Effector memory CD4-positive, alpha-beta T cell (primary cell): ENCODE results near the gene NDUFA7.

Experiments
- DNase-seq, 3 donors: peaks; one replicate each; pipeline ENCODE4 v3.0.0-alpha.2; 2020
- H3K27ac ChIP-seq: 2 replicates; pipeline ENCODE4 v1.7.0; 2013; ENCODE audit warnings: mild to moderate bottlenecking, low read length, moderate library complexity; ENCODE audit not compliant: insufficient read depth, poor library complexity, severe bottlenecking
- H3K27me3 ChIP-seq: replicated peaks from 2 replicates; pipeline ENCODE4 v1.7.0; 2013; ENCODE audit warnings: mild to moderate bottlenecking, low read length; ENCODE audit not compliant: insufficient read depth, control insufficient read depth, poor library complexity, severe bottlenecking
- H3K36me3 ChIP-seq: 2 replicates; pipeline ENCODE4 v1.7.0; 2013; ENCODE audit warnings: mild to moderate bottlenecking, low read length, moderate library complexity; ENCODE audit not compliant: control insufficient read depth, insufficient read depth
- H3K4me1 ChIP-seq: 2 replicates; pipeline ENCODE4 v1.7.0; 2013; ENCODE audit warnings: low read length, mild to moderate bottlenecking; ENCODE audit not compliant: control insufficient read depth, insufficient read depth, poor library complexity, severe bottlenecking
- H3K4me3 ChIP-seq: 2 replicates; pipeline ENCODE4 v1.7.0; 2013; ENCODE audit warnings: low read length, low read depth, mild to moderate bottlenecking; ENCODE audit not compliant: insufficient read depth, poor library complexity, severe bottlenecking
- H3K9me3 ChIP-seq: 2 replicates; pipeline ENCODE4 v1.7.0; 2013; ENCODE audit warnings: mild to moderate bottlenecking, low read length, moderate library complexity; ENCODE audit not compliant: control insufficient read depth

Gene NDUFA7

DNA sequence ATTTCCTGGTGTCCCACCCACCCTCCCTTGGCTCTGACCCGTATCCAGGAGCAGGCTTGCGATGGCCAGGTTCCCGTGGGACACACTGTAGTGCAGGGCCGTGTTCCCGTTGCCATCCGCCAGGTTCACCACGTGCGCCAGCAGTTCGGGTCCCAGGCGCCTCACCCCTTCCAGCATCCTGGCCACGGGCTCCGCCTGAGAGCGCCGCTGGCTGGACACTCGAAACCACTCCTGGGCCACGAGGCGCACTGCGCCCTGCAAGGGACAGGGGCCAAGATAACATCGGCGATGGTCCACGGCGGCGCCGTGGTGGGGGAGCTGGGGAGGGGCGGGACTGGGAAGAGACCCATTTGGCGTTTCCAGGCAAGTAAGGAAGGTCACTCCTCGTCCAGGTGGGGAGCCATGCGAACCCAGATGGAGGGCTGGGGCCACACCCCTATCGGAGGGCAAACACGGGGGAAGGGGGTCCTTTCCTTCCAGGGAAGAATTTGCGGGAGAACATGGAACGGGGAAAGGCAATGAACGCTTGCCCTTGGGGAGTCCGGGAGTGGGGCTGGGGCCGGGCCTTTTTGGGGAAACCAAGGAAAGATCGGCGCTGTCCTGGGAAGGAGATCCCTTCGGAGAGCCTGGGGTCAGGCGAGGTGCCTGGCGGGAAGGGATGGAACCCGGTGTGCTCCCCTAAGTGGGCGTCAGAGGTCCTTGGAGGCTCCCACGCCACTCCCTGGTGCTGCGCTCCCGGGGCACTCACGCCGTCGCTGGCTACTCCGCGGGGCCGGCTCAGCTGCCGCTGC is 12.0 kb upstream of the NDUFA7 start:
- no peak overlapping the region for H3K27ac ChIP-seq
- H3K4me3 ChIP-seq, result no peak overlapping the region
- H3K4me1 ChIP-seq, result no peaks in the 10 kb centered on the region
- no peak for DNase-seq
- no peaks in the 10 kb centered on the region for H3K9me3 ChIP-seq
- no peaks in the 10 kb centered on the region for H3K36me3 ChIP-seq
- H3K27me3 ChIP-seq, result peaks cover 11% of the 10 kb centered on the region

DNA sequence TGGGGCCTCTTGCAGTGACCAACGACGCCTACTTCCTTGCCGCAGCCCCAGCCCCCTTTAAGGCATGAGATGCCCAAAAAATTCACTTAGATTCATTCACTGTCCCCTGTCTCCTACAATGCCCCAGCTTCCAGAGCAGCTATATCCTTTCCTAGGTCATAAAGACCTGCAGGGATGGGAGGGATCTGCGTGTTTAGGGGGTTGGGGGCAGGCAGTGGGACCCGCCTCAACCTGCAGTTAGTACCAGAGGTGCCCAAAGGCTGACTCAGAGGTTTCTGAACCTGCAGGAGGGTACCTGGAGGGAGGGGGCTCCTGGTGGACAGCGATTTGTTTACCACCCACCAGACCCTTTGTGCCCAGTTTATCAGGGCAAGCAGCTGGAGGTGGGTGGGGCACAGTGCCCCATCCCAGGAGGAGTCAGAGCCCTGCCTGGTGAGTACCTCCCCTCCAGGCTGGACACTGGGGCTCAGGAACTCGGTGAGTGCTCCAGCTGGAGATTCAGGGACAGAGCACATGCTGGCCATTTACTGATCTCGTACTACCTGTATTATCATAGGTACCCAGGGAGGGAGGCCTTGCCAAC is 10.2 kb upstream of the NDUFA7 start:
- Histone ChIP-seq H3K9me3 (no peaks in the 10 kb centered on the region), H3K4me1 (no peaks in the 10 kb centered on the region), H3K36me3 (no peaks in the 10 kb centered on the region), H3K27me3 (peaks cover 11% of the 10 kb centered on the region), H3K4me3 (no peak overlapping the region), H3K27ac (no peak overlapping the region)
- DNase-seq, result no peak

DNA sequence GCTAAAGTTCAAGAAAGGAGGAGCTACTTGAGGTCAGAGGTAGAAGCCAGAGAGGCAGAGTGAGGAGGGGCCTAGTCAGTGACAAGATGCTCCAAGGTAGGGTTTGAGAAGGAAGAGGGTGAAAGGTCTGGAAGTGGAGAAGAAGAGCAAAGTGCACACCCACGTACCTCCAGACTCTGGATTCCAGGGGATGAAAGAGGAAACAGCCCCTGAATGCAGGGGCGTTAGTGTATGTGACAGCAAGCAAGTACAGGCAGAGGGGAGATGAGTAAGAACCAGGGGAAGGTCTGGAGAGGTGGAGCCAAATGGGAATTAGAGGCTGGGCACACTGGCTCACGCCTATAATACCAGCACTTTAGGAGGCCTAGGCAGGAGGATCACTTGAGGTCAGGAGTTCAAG is 8.8 kb upstream of the NDUFA7 start:
- H3K36me3 ChIP-seq, result no peaks in the 10 kb centered on the region
- no peak for DNase-seq
- H3K4me3 ChIP-seq, result no peak overlapping the region
- H3K4me1 ChIP-seq, result no peaks in the 10 kb centered on the region
- no peak overlapping the region for H3K27ac ChIP-seq
- peaks cover 4% of the 10 kb centered on the region for H3K27me3 ChIP-seq
- no peaks in the 10 kb centered on the region for H3K9me3 ChIP-seq

DNA sequence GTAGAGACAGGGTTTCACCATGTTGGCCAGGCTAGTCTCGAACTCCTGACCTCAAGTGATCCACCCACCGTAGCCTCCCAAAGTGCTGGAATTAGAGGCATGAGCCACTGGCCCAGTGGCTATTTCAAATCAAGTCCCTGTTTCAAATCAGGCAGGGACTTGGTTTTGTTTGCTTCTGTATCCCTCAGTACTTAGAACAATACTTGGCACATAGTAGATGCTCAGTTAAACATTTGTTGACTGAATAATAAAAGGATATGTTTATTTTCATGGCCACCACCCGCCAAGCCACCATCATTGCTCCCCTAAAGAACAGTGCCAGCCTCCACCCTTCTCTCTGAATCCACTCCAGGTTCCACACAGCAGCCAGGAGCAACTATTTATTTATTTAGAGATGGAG is 4.3 kb upstream of the NDUFA7 start:
- H3K36me3 ChIP-seq, result peaks cover 17% of the 10 kb centered on the region
- peaks cover 22% of the 10 kb centered on the region for H3K4me1 ChIP-seq
- no peak overlapping the region for H3K27ac ChIP-seq
- no peaks in the 10 kb centered on the region for H3K9me3 ChIP-seq
- DNase-seq, result no peak
- no peak overlapping the region for H3K4me3 ChIP-seq
- H3K27me3 ChIP-seq, result no peaks in the 10 kb centered on the region

DNA sequence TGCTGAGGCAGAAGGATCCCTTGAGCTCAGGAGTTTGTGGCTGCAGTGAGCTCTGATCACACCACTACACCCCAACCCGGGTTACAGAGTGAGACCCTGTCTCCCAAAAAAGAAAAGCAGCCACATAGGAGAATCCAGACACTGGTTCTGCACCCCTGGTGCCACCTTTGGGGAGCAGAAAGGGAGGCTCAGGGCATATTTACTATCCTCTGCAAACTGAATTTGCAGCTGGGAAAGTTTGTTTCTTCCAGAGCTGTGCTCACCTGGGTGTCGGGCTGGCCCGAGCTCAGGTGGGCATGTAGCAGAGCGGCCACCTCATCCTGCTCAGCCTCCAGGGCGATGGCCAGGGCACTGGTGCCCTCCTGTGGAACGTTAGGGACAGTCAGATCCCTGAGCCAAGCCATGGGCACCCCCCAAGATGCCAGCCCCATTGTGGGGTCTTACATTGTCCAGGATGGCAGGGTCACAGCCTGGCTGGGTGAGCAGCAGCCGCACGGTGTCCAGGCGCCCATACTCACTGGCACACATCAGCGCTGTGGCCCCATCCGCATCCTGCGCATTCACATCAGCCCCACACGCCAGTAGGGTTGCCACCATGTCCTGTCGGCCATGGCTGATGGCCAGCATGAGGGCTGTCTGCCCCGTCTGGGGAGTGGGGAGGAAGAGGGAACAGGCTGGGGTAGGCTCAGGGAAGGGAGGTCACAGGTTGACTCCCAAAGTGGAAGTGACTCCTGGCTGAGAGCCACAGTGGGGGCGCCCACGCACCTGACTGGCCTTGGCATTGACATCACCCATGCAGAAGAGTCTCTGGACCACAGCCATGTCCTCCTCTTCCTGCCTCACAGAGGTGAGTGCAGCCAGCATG is 3.2 kb upstream of the NDUFA7 start:
- Histone ChIP-seq H3K36me3 (peaks cover 17% of the 10 kb centered on the region), H3K4me3 (no peak overlapping the region), H3K27ac (no peak overlapping the region), H3K27me3 (no peaks in the 10 kb centered on the region), H3K9me3 (no peaks in the 10 kb centered on the region), H3K4me1 (peaks cover 27% of the 10 kb centered on the region)
- DNase-seq, result no peak

DNA sequence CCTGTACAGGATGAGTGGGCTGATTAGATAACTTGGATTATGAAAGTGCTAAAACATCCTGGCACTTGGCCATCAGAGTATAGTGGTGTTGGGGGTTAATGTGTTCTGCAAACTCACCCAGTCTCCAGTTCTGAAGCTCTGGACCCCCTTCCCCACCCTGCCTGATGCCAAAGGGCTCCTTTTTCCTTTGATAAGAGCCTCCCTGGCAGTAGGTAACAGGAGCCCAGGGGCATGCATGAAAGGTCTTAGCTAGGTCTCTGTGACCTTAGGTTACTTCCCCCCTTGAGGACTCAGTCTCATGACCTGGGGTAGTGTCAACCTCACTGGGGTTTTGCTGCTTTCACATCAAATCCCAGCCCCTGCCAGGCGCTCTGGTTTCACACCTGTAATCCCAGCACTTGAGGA is 2.6 kb upstream of the NDUFA7 start:
- Histone ChIP-seq H3K27ac (no peak overlapping the region), H3K4me3 (no peak overlapping the region), H3K9me3 (no peaks in the 10 kb centered on the region), H3K36me3 (peaks cover 17% of the 10 kb centered on the region), H3K27me3 (no peaks in the 10 kb centered on the region), H3K4me1 (peaks cover 27% of the 10 kb centered on the region)
- DNase-seq, result no peak

DNA sequence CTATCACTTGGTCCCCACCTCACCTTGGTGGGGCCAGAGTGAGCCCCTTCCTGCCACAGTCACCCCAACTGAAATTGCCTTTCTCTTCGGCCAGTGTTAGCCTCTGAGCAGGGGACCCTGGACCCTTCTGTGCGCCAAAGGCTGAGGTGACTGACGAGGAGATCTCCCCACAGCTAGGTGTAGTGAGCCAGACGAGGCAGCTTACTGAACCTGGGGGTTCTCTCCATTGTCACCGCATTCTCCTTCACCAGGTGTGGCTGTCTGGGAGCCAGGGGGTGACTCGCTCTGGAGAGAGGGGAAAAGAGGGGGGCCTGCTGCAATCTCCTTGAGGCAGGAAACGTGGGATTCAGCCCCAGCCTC is 1.4 kb upstream of the NDUFA7 start:
- Histone ChIP-seq H3K9me3 (no peaks in the 10 kb centered on the region), H3K27ac (peak overlapping the region; percentile 93), H3K4me3 (no peak overlapping the region), H3K36me3 (peaks cover 18% of the 10 kb centered on the region), H3K4me1 (peaks cover 27% of the 10 kb centered on the region), H3K27me3 (no peaks in the 10 kb centered on the region)
- no peak for DNase-seq

DNA sequence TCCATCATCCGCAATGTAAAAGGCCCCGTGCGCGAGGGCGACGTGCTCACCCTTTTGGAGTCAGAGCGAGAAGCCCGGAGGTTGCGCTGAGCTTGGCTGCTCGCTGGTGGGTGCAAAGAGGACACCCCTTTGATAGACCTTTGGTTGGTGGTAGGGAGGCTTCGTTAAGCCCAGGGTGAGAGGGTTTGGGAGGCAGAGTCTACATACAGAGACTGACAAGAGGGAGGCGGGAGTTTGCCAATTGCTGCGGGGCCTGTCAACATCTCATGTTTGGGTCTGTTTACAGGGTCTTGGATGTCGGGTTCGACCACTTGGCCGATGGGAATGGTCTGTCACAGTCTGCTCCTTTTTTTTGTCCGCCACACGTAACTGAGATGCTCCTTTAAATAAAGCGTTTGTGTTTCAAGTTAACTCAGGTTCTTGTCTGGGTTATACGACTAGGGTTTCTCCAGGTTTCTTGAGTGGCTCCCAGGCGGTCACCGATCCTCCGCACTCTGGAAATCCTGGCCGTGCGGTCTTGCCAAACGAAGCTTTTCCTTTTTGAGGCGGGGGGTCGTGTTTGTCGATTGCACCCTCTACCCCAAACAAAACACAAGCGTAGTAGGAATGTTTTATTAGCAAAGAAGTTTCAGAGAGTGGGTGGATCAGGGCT is 937 bp upstream of the NDUFA7 start:
- Histone ChIP-seq H3K4me1 (peaks cover 27% of the 10 kb centered on the region), H3K4me3 (peak overlapping the region; percentile 76), H3K27me3 (no peaks in the 10 kb centered on the region), H3K36me3 (peaks cover 20% of the 10 kb centered on the region), H3K27ac (peak overlapping the region; percentile 93), H3K9me3 (no peaks in the 10 kb centered on the region)
- DNase-seq, result no peak

DNA sequence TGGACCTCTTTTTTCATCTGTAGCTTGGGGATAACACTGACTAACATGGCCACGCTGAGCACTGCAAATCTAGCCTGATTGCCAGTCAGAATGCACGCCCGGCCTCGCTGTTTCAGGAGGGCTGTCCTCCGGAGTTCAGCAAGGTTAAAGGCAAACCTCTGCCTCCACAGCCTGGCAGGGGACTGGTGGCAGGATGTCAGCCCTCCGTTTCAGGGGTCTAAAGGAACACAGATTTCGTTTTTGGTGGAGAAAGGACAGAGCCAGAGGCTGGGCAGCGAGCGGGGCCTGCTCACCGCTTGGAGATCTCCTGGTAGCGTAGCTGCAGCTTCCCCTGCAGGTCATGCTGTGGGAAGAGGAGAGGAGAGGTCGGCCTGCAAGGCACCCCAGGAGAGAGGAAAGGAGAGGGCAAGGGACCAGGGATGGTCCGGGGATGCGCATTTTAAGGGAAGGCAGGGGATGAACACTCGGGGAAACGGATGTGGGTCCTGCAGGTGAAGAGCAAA is 560 bp downstream of the NDUFA7 start:
- H3K4me1 ChIP-seq, result peaks cover 27% of the 10 kb centered on the region
- H3K36me3 ChIP-seq, result peaks cover 21% of the 10 kb centered on the region
- no peak for DNase-seq

More for the DNA sequence above, 560 bp downstream of the NDUFA7 start:
- Histone ChIP-seq H3K9me3 (no peaks in the 10 kb centered on the region), H3K27ac (peak overlapping the region; percentile 93), H3K4me3 (peak overlapping the region; percentile 76), H3K27me3 (no peaks in the 10 kb centered on the region)
